K562 treated with DMSO at 1 percent for 48 hours (cell line): ENCODE data around the gene MIS18A. TPM values are rescaled to one million over a fixed set of nuclear protein-coding genes. Genes with fewer than 3 reads are reported as not detected.

Experiments used
- total RNA-seq: library from RNA; unstranded; fragments of 300-600 nt; gene quantifications from 2 replicates; pipeline ENCODE4 v1.2.3, GENCODE V29; 2022; ENCODE audit warnings: low replicate concordance; ENCODE audit errors: extremely low read depth

The MIS18A gene
- total RNA-seq, result not detected in 2 replicates

GRCh38 chr21:32278518-32279376 is at the start of gene MIS18A:
Gene MIS18A (minus strand): TSS chr21:32279049. CDS start chr21:32279014, 35 bp downstream.

GRCh38 chr21:32298658-32299081 is 19.8 kb upstream of the MIS18A start, which contains the start of gene MRAP:
Gene MRAP (plus strand): TSS chr21:32298855. CDS start chr21:32298972, 117 bp downstream.

Other genes starting within 250 kb of the MIS18A start
- not detected in 2 replicates for gene MRAP, start 19.8 kb upstream of the MIS18A start, total RNA-seq
- not detected in 2 replicates for gene URB1, start 114.0 kb upstream of the MIS18A start, total RNA-seq
- gene EVA1C, start 133.7 kb upstream of the MIS18A start, total RNA-seq, result not detected in 2 replicates